Measurements from ENCODE around the gene PODXL. TPM values are rescaled to one million over a fixed set of nuclear protein-coding genes. Genes with fewer than 3 reads are reported as not detected.

Gene PODXL
- total RNA-seq, 1 experiment from 2014 or later: 32.3 TPM

GRCh38 chr7:131501930-131502685, 54.3 kb downstream of the PODXL start:
- H3K9me3 ChIP-seq (ENCODE audit: control insufficient read depth, insufficient read depth, low read depth, low read length): no peaks in the 10 kb centered on the region
- H3K36me3 ChIP-seq (ENCODE audit: control insufficient read depth, insufficient read depth, low read length): no peaks in the 10 kb centered on the region; the same call in 1 of the 2 replicates
- H3K4me3 ChIP-seq (ENCODE audit: low read depth in 2 of 2, low read length in 2 of 2): no peak overlapping the region
- BruUV-seq (replicated peaks): no TSS peak
- CTCF ChIA-PET: interaction anchor here (1.3 kb wide), 1 partner anchor 11 kb away, joined by 4 read pairs; no protein-coding TSS in a partner anchor
- no peaks in the 10 kb centered on the region; the same call in 1 of the 2 replicates for H3K4me1 ChIP-seq (ENCODE audit: control insufficient read depth, insufficient read depth, low read length)
- DNase-seq (ENCODE audit: low read depth, low spot score) (no peak), ATAC-seq (no peak)
- H3K27me3 ChIP-seq (ENCODE audit: control insufficient read depth, insufficient read depth, low read length): no peaks in the 10 kb centered on the region
- TF ChIP-seq SIN3A (IDR thresholded peaks at IDR 0.05; ENCODE audit: borderline replicate concordance, insufficient read depth, low read depth, low read length) (no peak), TCF7L2 (IDR thresholded peaks at IDR 0.05; ENCODE audit: low read depth, low read length) (no peak), CTCF (IDR thresholded peaks at IDR 0.05) (no peak), REST (IDR thresholded peaks at IDR 0.05; ENCODE audit: insufficient read depth in 1 of 2, low read depth in 2 of 2, low read length in 1 of 2) (no peak), POLR2AphosphoS5 (IDR thresholded peaks at IDR 0.05; ENCODE audit: low read depth, low read length) (no peak)
- in situ Hi-C loops (cut with HindIII; ENCODE audit: low pct_unique_long_range_greater_than_20kb, low sequenced_read_pairs): no loop called here
- H3K27ac ChIP-seq (ENCODE audit: low read length): no peak overlapping the region
- POLR2A ChIA-PET: no interaction called here
- intact Hi-C loops (cut with micrococcal nuclease; ENCODE audit: unreplicated experiment): no loop called here

DNA sequence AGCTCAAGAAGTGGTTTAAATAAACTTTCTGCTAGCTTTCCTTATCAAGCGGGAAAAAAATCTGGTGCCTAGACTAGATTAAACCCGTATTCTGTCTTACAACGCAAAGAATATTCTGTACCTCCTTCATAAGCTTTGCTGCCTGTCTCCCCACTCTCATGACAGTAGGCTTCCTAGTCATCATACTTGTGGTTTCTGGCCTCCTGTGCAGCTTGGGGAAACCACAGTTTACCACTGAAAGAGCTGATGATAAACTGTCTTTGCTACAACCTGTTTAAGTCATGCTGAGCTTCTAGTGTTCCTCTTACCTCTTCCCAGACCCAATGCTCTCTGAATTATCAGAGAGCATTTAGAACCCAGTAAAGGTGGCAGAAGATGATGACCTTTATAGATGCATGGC, 55.0 kb downstream of the PODXL start:
- H3K36me3 ChIP-seq (ENCODE audit: control insufficient read depth, insufficient read depth, low read length): no peaks in the 10 kb centered on the region; the same call in 1 of the 2 replicates
- TF ChIP-seq TCF7L2 (IDR thresholded peaks at IDR 0.05; ENCODE audit: low read depth, low read length): no peak
- no peak for TF ChIP-seq SIN3A (IDR thresholded peaks at IDR 0.05; ENCODE audit: borderline replicate concordance, insufficient read depth, low read depth, low read length)
- no peak for TF ChIP-seq POLR2AphosphoS5 (IDR thresholded peaks at IDR 0.05; ENCODE audit: low read depth, low read length)
- TF ChIP-seq REST (IDR thresholded peaks at IDR 0.05; ENCODE audit: insufficient read depth in 1 of 2, low read depth in 2 of 2, low read length in 1 of 2): no peak
- no peak for TF ChIP-seq CTCF (IDR thresholded peaks at IDR 0.05)
- no peak overlapping the region for H3K4me3 ChIP-seq (ENCODE audit: low read depth in 2 of 2, low read length in 2 of 2)
- no peak for ATAC-seq
- ChIA-PET POLR2A (interaction anchor here (0.6 kb wide), 1 partner anchor 713 kb away, joined by 4 read pairs; no protein-coding TSS in a partner anchor), CTCF (interaction anchor here (1.3 kb wide), 1 partner anchor 11 kb away, joined by 4 read pairs; no protein-coding TSS in a partner anchor)
- no peaks in the 10 kb centered on the region for H3K9me3 ChIP-seq (ENCODE audit: control insufficient read depth, insufficient read depth, low read depth, low read length)
- H3K27me3 ChIP-seq (ENCODE audit: control insufficient read depth, insufficient read depth, low read length): no peaks in the 10 kb centered on the region
- DNase-seq (ENCODE audit: low read depth, low spot score): no peak
- H3K27ac ChIP-seq (ENCODE audit: low read length): no peak overlapping the region
- intact Hi-C loops (cut with micrococcal nuclease; ENCODE audit: unreplicated experiment) (no loop called here), in situ Hi-C loops (cut with HindIII; ENCODE audit: low pct_unique_long_range_greater_than_20kb, low sequenced_read_pairs) (no loop called here)
- BruUV-seq (replicated peaks): TSS peak; percentile 7
- H3K4me1 ChIP-seq (ENCODE audit: control insufficient read depth, insufficient read depth, low read length): no peaks in the 10 kb centered on the region; the same call in 1 of the 2 replicates
